UCSD-AML1 (cell line): ENCODE measurements around the gene NFE2L3.
"Not testable (repeated sequence)": the region's sequence is repeated elsewhere in the genome, so short reads cannot be mapped to it uniquely, and the experiment has no call there.

Experiments
- DNase-seq: peaks from one replicate; lab custom pipeline; 2025; ENCODE audit not compliant: unreplicated experiment; lab: John Stamatoyannopoulos, UW

Gene NFE2L3

GRCh38 chr7:26167303-26167934 is 15.4 kb downstream of the NFE2L3 start:
- no peak for DNase-seq

GRCh38 chr7:26168458-26169023 is 16.5 kb downstream of the NFE2L3 start:
- no peak for DNase-seq

- DNase-seq, result no peak
Observed at GRCh38 chr7:26169271-26169670, 17.3 kb downstream of the NFE2L3 start.

GRCh38 chr7:26170663-26171062 is 18.7 kb downstream of the NFE2L3 start:
- DNase-seq, result no peak

- no peak for DNase-seq
Observed at GRCh38 chr7:26171601-26172000, 19.6 kb downstream of the NFE2L3 start.

- no peak for DNase-seq
Observed at GRCh38 chr7:26172048-26172447, 20.1 kb downstream of the NFE2L3 start.

- not testable (repeated sequence) for DNase-seq
Observed at GRCh38 chr7:26175903-26176302, 23.9 kb downstream of the NFE2L3 start.

- not testable (repeated sequence) for DNase-seq
Observed at GRCh38 chr7:26176696-26177095, 24.7 kb downstream of the NFE2L3 start.

GRCh38 chr7:26177269-26177668 is 25.3 kb downstream of the NFE2L3 start:
- not testable (repeated sequence) for DNase-seq

- no peak for DNase-seq
Observed at GRCh38 chr7:26178272-26178960, 26.4 kb downstream of the NFE2L3 start.

- DNase-seq, result no peak
Observed at GRCh38 chr7:26179422-26179821, 27.4 kb downstream of the NFE2L3 start.

GRCh38 chr7:26179826-26180497 is 28.0 kb downstream of the NFE2L3 start:
- no peak for DNase-seq

- DNase-seq, result no peak
Observed at GRCh38 chr7:26180792-26181198, 28.8 kb downstream of the NFE2L3 start.

GRCh38 chr7:26181474-26182227 is 29.7 kb downstream of the NFE2L3 start:
- no peak for DNase-seq

GRCh38 chr7:26182283-26182682 is 30.3 kb downstream of the NFE2L3 start:
- no peak for DNase-seq

GRCh38 chr7:26182706-26183105 is 30.7 kb downstream of the NFE2L3 start:
- no peak for DNase-seq

GRCh38 chr7:26183545-26184280 is 31.7 kb downstream of the NFE2L3 start:
- no peak for DNase-seq

GRCh38 chr7:26184281-26185101 is 32.5 kb downstream of the NFE2L3 start:
- not testable (repeated sequence) for DNase-seq

- no peak for DNase-seq
Observed at GRCh38 chr7:26185131-26185843, 33.3 kb downstream of the NFE2L3 start.
